Measurements from ENCODE around the gene RBBP8NL.
"Not testable (repeated sequence)": the region's sequence is repeated elsewhere in the genome, so short reads cannot be mapped to it uniquely, and the experiment has no call there.

Gene RBBP8NL

GRCh38 chr20:62386383-62387218, 40.7 kb downstream of the RBBP8NL start, which contains the start of gene RPS21:
RPS21 (plus strand) TSS chr20:62387103; CDS start chr20:62387339, 236 bp downstream.
- peak; percentile 96 for FAIRE-seq

GRCh38 chr20:62382306-62383198, 44.8 kb downstream of the RBBP8NL start:
- DNase-seq (ENCODE audit: insufficient read length) (peak; percentile 82), FAIRE-seq (peak; percentile 60)
- TF ChIP-seq POLR2AphosphoS5 (IDR thresholded peaks at IDR 0.05; ENCODE audit: low read depth, low read length), result no peak
- TF ChIP-seq POLR2A (IDR thresholded peaks at IDR 0.05; ENCODE audit: low read depth, low read length), result no peak
- TF ChIP-seq TAF1 (IDR thresholded peaks at IDR 0.05; ENCODE audit: borderline replicate concordance, low read depth, low read length), result no peak

More at GRCh38 chr20:62386383-62387218, 40.7 kb downstream of the RBBP8NL start, which contains the start of gene RPS21:
- peak; percentile 98 for DNase-seq (ENCODE audit: insufficient read length)
- peak; percentile 93 for TF ChIP-seq TAF1 (IDR thresholded peaks at IDR 0.05; ENCODE audit: borderline replicate concordance, low read depth, low read length)
- TF ChIP-seq POLR2AphosphoS5 (IDR thresholded peaks at IDR 0.05; ENCODE audit: low read depth, low read length), result peak; percentile 95
- TF ChIP-seq POLR2A (IDR thresholded peaks at IDR 0.05; ENCODE audit: low read depth, low read length), result peak; percentile 95

- no peak for FAIRE-seq
- DNase-seq (ENCODE audit: insufficient read length), result no peak
- TF ChIP-seq POLR2A (IDR thresholded peaks at IDR 0.05; ENCODE audit: low read depth, low read length) (no peak), POLR2AphosphoS5 (IDR thresholded peaks at IDR 0.05; ENCODE audit: low read depth, low read length) (no peak), TAF1 (IDR thresholded peaks at IDR 0.05; ENCODE audit: borderline replicate concordance, low read depth, low read length) (no peak)
Observed at GRCh38 chr20:62381842-62382241, 45.5 kb downstream of the RBBP8NL start.

- TF ChIP-seq POLR2AphosphoS5 (IDR thresholded peaks at IDR 0.05; ENCODE audit: low read depth, low read length) (no peak), POLR2A (IDR thresholded peaks at IDR 0.05; ENCODE audit: low read depth, low read length) (no peak), TAF1 (IDR thresholded peaks at IDR 0.05; ENCODE audit: borderline replicate concordance, low read depth, low read length) (no peak)
- no peak for FAIRE-seq
- no peak for DNase-seq (ENCODE audit: insufficient read length)
Observed at GRCh38 chr20:62381202-62381797, 46.0 kb downstream of the RBBP8NL start.

GRCh38 chr20:62378215-62378614, 49.1 kb downstream of the RBBP8NL start:
- TF ChIP-seq POLR2A (IDR thresholded peaks at IDR 0.05; ENCODE audit: low read depth, low read length) (no peak), POLR2AphosphoS5 (IDR thresholded peaks at IDR 0.05; ENCODE audit: low read depth, low read length) (no peak), TAF1 (IDR thresholded peaks at IDR 0.05; ENCODE audit: borderline replicate concordance, low read depth, low read length) (no peak)
- DNase-seq (ENCODE audit: insufficient read length) (no peak), FAIRE-seq (no peak)

- no peak for FAIRE-seq
- DNase-seq (ENCODE audit: insufficient read length), result no peak
- TF ChIP-seq POLR2AphosphoS5 (IDR thresholded peaks at IDR 0.05; ENCODE audit: low read depth, low read length) (no peak), POLR2A (IDR thresholded peaks at IDR 0.05; ENCODE audit: low read depth, low read length) (no peak), TAF1 (IDR thresholded peaks at IDR 0.05; ENCODE audit: borderline replicate concordance, low read depth, low read length) (no peak)
Observed at GRCh38 chr20:62377615-62378178, 49.6 kb downstream of the RBBP8NL start.

- DNase-seq (ENCODE audit: insufficient read length) (no peak), FAIRE-seq (no peak)
- TF ChIP-seq TAF1 (IDR thresholded peaks at IDR 0.05; ENCODE audit: borderline replicate concordance, low read depth, low read length) (no peak), POLR2AphosphoS5 (IDR thresholded peaks at IDR 0.05; ENCODE audit: low read depth, low read length) (no peak), POLR2A (IDR thresholded peaks at IDR 0.05; ENCODE audit: low read depth, low read length) (no peak)
Observed at GRCh38 chr20:62377064-62377461, 50.3 kb downstream of the RBBP8NL start.

GRCh38 chr20:62376112-62377063, 51.0 kb downstream of the RBBP8NL start:
- TF ChIP-seq POLR2A (IDR thresholded peaks at IDR 0.05; ENCODE audit: low read depth, low read length) (no peak), TAF1 (IDR thresholded peaks at IDR 0.05; ENCODE audit: borderline replicate concordance, low read depth, low read length) (no peak), POLR2AphosphoS5 (IDR thresholded peaks at IDR 0.05; ENCODE audit: low read depth, low read length) (no peak)
- no peak for DNase-seq (ENCODE audit: insufficient read length)
- FAIRE-seq, result no peak

GRCh38 chr20:62374331-62375152, 52.8 kb downstream of the RBBP8NL start:
- FAIRE-seq (no peak), DNase-seq (ENCODE audit: insufficient read length) (no peak)
- TF ChIP-seq POLR2AphosphoS5 (IDR thresholded peaks at IDR 0.05; ENCODE audit: low read depth, low read length) (no peak), POLR2A (IDR thresholded peaks at IDR 0.05; ENCODE audit: low read depth, low read length) (no peak), TAF1 (IDR thresholded peaks at IDR 0.05; ENCODE audit: borderline replicate concordance, low read depth, low read length) (no peak)

GRCh38 chr20:62373631-62374179, 53.6 kb downstream of the RBBP8NL start:
- not testable (repeated sequence) for FAIRE-seq; DNase-seq (ENCODE audit: insufficient read length)

Data from GM12892 (cell line).